Progenitor cell of endocrine pancreas (in vitro differentiated cells): ENCODE data around the gene CLCN2. TPM values are rescaled to one million over a fixed set of nuclear protein-coding genes. Genes with fewer than 3 reads are reported as not detected.
A peak's percentile ranks its signal among the peaks of the same experiment; 100 is the strongest.

Experiments
- DNase-seq: peaks from one replicate; pipeline ENCODE4 v3.0.0; 2021; ENCODE audit warnings: low spot score; ENCODE audit not compliant: unreplicated experiment
- H3K27ac Mint-ChIP-seq: 2 replicates; pipeline ENCODE4 v1.8.0; 2021; ENCODE audit warnings: mild to moderate bottlenecking, moderate library complexity, mixed read lengths
- H3K27me3 Mint-ChIP-seq: 2 replicates; pipeline ENCODE4 v1.8.0; 2021; ENCODE audit warnings: mixed read lengths
- H3K36me3 Mint-ChIP-seq: 2 replicates; pipeline ENCODE4 v1.8.0; 2022; ENCODE audit warnings: mixed read lengths; ENCODE audit not compliant: insufficient read depth
- H3K4me1 Mint-ChIP-seq: 2 replicates; pipeline ENCODE4 v1.8.0; 2021; ENCODE audit warnings: low read depth, mixed read lengths
- H3K4me3 Mint-ChIP-seq: 2 replicates; pipeline ENCODE4 v1.8.0; 2021; ENCODE audit warnings: low read depth, mild to moderate bottlenecking, moderate library complexity, mixed read lengths
- H3K9me3 Mint-ChIP-seq: 2 replicates; pipeline ENCODE4 v1.8.0; 2021; ENCODE audit warnings: low read depth, mixed read lengths
- total RNA-seq: library from RNA; stranded (reverse); gene quantifications from 2 replicates; pipeline ENCODE4 v1.2.1, GENCODE V29; 2021
- TF ChIP-seq, protein P1 (sequence below): fragments of 200-600 bp; sonication (generic); IDR thresholded peaks from one replicate; pipeline ENCODE4 v1.5.0; 2021; ENCODE audit warnings: antibody characterized with exemption, mild to moderate bottlenecking; ENCODE audit not compliant: unreplicated experiment

The CLCN2 gene
- total RNA-seq, 1 donor from 2014 or later: 21.9 TPM

GRCh38 chr3:184358124-184358767, 3.2 kb downstream of the CLCN2 start:
- H3K36me3 Mint-ChIP-seq: peaks cover 9% of the 10 kb centered on the region
- DNase-seq: no peak
- H3K9me3 Mint-ChIP-seq: no peaks in the 10 kb centered on the region
- H3K4me1 Mint-ChIP-seq: peaks cover 14% of the 10 kb centered on the region
- H3K27ac Mint-ChIP-seq: no peak overlapping the region
- H3K4me3 Mint-ChIP-seq: no peak overlapping the region
- H3K27me3 Mint-ChIP-seq: peaks cover 5% of the 10 kb centered on the region
- TF ChIP-seq, protein P1, sequence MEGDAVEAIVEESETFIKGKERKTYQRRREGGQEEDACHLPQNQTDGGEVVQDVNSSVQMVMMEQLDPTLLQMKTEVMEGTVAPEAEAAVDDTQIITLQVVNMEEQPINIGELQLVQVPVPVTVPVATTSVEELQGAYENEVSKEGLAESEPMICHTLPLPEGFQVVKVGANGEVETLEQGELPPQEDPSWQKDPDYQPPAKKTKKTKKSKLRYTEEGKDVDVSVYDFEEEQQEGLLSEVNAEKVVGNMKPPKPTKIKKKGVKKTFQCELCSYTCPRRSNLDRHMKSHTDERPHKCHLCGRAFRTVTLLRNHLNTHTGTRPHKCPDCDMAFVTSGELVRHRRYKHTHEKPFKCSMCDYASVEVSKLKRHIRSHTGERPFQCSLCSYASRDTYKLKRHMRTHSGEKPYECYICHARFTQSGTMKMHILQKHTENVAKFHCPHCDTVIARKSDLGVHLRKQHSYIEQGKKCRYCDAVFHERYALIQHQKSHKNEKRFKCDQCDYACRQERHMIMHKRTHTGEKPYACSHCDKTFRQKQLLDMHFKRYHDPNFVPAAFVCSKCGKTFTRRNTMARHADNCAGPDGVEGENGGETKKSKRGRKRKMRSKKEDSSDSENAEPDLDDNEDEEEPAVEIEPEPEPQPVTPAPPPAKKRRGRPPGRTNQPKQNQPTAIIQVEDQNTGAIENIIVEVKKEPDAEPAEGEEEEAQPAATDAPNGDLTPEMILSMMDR: no peak

- peaks cover 14% of the 10 kb centered on the region for H3K4me1 Mint-ChIP-seq
- TF ChIP-seq, protein P1: no peak
- peaks cover 6% of the 10 kb centered on the region for H3K27me3 Mint-ChIP-seq
- H3K27ac Mint-ChIP-seq: no peak overlapping the region
- H3K9me3 Mint-ChIP-seq: no peaks in the 10 kb centered on the region
- peaks cover 9% of the 10 kb centered on the region for H3K36me3 Mint-ChIP-seq
- no peak overlapping the region for H3K4me3 Mint-ChIP-seq
- DNase-seq: no peak
These were observed 3.9 kb downstream of the CLCN2 start for GRCh38 chr3:184357248-184358123.

DNA sequence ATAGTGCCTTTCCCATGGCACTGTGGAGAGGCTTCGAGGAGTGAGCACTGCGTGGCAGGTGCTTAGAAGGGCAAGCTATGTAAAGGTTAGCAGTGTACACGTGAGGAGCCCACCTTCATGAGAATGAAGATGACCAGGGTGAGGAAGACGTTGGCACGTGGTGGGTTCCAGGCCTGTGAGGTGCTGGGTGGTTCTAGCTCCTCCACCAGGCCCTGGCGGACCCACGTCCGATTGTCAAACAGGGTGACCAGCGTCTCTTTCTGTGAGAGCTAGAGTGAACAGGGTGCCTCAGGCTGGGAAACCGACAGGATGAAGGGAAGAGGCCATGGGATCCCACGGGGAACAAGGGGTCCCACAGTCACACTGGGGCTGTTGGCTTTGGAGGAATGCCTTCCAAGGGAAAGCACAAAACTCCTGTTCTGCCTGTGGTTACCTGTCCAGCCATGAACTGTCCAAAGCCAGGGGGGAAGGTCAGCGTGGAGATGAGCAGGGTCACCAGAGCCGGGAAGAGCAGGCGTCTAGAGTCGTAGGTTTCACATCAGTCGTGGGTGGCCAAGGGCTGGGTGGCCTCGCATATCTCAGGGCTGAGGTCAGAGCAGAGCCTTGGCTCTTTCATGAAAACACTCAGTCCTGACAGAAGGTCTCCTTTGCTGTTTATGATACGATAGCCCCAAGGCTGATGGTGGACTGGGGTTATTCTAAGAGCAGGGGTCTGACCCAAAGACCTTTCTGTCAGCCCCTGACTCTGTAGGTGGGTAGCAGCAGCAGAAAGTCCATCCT, 6.0 kb downstream of the CLCN2 start:
- TF ChIP-seq, protein P1: no peak
- no peak for DNase-seq
- peaks cover 20% of the 10 kb centered on the region for H3K27me3 Mint-ChIP-seq
- H3K9me3 Mint-ChIP-seq: no peaks in the 10 kb centered on the region
- no peak overlapping the region for H3K4me3 Mint-ChIP-seq
- no peak overlapping the region for H3K27ac Mint-ChIP-seq
- H3K4me1 Mint-ChIP-seq: peaks cover 19% of the 10 kb centered on the region
- peaks cover 21% of the 10 kb centered on the region for H3K36me3 Mint-ChIP-seq

- H3K27ac Mint-ChIP-seq: no peak overlapping the region
- TF ChIP-seq, protein P1: no peak
- no peak overlapping the region for H3K4me3 Mint-ChIP-seq
- no peaks in the 10 kb centered on the region for H3K9me3 Mint-ChIP-seq
- no peak for DNase-seq
- H3K36me3 Mint-ChIP-seq: peaks cover 21% of the 10 kb centered on the region
- peaks cover 16% of the 10 kb centered on the region for H3K27me3 Mint-ChIP-seq
- peaks cover 17% of the 10 kb centered on the region for H3K4me1 Mint-ChIP-seq
These were observed 6.7 kb downstream of the CLCN2 start for GRCh38 chr3:184354754-184355153.

DNA sequence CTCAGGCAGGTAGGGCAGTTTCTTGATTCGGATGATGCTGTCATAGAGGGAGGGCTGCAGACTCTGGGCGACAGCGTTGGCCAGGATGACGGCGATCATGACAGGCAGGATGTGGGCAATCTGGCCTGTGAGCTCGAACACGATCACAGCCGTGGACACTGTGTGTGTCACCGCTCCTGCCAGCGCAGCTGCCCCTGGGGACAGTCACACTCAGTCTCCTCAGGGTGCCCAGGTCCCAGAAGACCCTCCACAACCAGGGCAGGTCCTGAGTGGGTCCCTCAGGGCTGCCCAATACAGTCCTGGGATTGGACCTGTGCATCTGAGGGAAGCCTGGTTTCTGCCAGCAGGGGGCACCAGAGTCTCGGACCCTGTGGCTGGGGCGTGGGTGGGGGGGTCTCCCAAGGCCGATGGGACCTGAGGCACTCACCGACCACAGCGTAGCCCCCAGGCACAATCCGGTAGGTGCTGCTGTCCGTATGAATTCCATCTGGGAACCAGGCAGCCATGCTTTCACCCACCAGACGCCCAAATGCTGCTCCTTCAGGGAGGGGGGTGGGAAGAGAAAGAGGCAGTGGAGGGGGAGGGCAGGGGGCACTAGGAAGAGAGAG, 7.2 kb downstream of the CLCN2 start:
- peaks cover 21% of the 10 kb centered on the region for H3K36me3 Mint-ChIP-seq
- H3K4me1 Mint-ChIP-seq: peaks cover 20% of the 10 kb centered on the region
- no peak overlapping the region for H3K4me3 Mint-ChIP-seq
- no peaks in the 10 kb centered on the region for H3K9me3 Mint-ChIP-seq
- no peak overlapping the region for H3K27ac Mint-ChIP-seq
- H3K27me3 Mint-ChIP-seq: peaks cover 15% of the 10 kb centered on the region
- peak; percentile 55 for DNase-seq
- TF ChIP-seq, protein P1: peak; percentile 60
